ENCODE data around the gene ZNF189. TPM values are rescaled to one million over a fixed set of nuclear protein-coding genes. Genes with fewer than 3 reads are reported as not detected.

The ZNF189 gene
- total RNA-seq, 1 experiment from 2014 or later: 15.8 TPM

DNA sequence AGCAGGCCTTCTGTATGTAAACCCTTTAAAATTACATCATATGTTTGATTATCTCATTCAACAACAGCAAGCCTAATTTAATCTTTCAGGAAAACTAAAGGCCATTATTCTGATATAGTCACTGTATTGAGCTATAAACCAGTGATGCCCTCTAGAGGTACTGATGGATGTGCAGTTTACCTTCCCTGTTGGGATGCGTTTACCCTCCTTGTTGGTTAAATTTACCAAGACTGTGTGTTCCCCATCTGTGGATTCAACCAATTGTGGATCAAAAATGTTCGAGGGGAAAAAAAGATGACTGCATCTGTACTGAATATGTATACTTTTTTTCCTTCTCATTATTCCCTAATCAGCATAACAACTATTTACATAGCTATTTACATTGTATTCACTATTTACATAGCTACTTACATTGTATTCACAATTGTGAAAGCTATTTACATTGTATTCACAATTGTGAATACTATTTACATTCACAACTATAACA is 10.1 kb upstream of the ZNF189 start:
- H3K4me1 Mint-ChIP-seq: peaks cover 18 to 22% of the 10 kb centered on the region in 2 experiments
- TF ChIP-seq, protein P1, sequence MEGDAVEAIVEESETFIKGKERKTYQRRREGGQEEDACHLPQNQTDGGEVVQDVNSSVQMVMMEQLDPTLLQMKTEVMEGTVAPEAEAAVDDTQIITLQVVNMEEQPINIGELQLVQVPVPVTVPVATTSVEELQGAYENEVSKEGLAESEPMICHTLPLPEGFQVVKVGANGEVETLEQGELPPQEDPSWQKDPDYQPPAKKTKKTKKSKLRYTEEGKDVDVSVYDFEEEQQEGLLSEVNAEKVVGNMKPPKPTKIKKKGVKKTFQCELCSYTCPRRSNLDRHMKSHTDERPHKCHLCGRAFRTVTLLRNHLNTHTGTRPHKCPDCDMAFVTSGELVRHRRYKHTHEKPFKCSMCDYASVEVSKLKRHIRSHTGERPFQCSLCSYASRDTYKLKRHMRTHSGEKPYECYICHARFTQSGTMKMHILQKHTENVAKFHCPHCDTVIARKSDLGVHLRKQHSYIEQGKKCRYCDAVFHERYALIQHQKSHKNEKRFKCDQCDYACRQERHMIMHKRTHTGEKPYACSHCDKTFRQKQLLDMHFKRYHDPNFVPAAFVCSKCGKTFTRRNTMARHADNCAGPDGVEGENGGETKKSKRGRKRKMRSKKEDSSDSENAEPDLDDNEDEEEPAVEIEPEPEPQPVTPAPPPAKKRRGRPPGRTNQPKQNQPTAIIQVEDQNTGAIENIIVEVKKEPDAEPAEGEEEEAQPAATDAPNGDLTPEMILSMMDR (conservative IDR thresholded peaks at IDR 0.05): peak; percentile 63
- no peak overlapping the region for H3K4me3 Mint-ChIP-seq
- no peaks in the 10 kb centered on the region for H3K4me1 ChIP-seq (ENCODE audit: insufficient read depth, low read length)
- no peaks in the 10 kb centered on the region for H4K20me1 ChIP-seq (ENCODE audit: control insufficient read depth, insufficient read depth, insufficient read length)
- DNase-seq: no peak
- H4K5ac ChIP-seq (ENCODE audit: insufficient read length, low read depth, low read length): no peak overlapping the region
- H3K23me2 ChIP-seq (ENCODE audit: insufficient read length, low read depth, low read length, poor library complexity, severe bottlenecking): no peaks in the 10 kb centered on the region
- H3K14ac ChIP-seq (ENCODE audit: insufficient read depth, low read length): no peak overlapping the region
- H2BK20ac ChIP-seq (ENCODE audit: low read depth, low read length, poor library complexity, severe bottlenecking): no peak overlapping the region
- H2BK120ac ChIP-seq (ENCODE audit: low read depth, low read length, poor library complexity, severe bottlenecking): no peak overlapping the region
- H2BK12ac ChIP-seq (ENCODE audit: insufficient read length, low read depth, low read length): no peak overlapping the region
- H3K27ac ChIP-seq (ENCODE audit: insufficient read length, low read depth, low read length): no peak overlapping the region
- H3K4ac ChIP-seq (ENCODE audit: low read depth, low read length): no peak overlapping the region
- WGBS (ENCODE audit: extremely low coverage, insufficient read length, low lambda C conversion rate): no CpG with 5 or more reads among the region's 2 CpGs
- H2AFZ ChIP-seq (ENCODE audit: low read length): no peak overlapping the region
- H4K8ac ChIP-seq (replicated peaks; ENCODE audit: insufficient read length, low read depth, low read length): no peak overlapping the region
- H3K79me1 ChIP-seq (ENCODE audit: insufficient read depth, low read depth, low read length, poor library complexity, severe bottlenecking): no peaks in the 10 kb centered on the region
- H3K36me3 Mint-ChIP-seq (ENCODE audit: insufficient read depth in 1 of 3, low read depth in 3 of 3): peaks cover 57 to 76% (median 72%) of the 10 kb centered on the region in 3 experiments
- H4K91ac ChIP-seq (ENCODE audit: insufficient read length, low read depth, low read length): no peak overlapping the region
- no peak overlapping the region for H3K56ac ChIP-seq (ENCODE audit: insufficient read length, low read depth, low read length)
- H3K27ac Mint-ChIP-seq: peak overlapping the region in 1 of 3 experiments; percentile 42; a peak in 2 of 7 replicates
- no peak overlapping the region for H3T11ph ChIP-seq (ENCODE audit: low read length)
- H3K18ac ChIP-seq (ENCODE audit: insufficient read length, low read depth, low read length): no peak overlapping the region
- no peak overlapping the region for H3K23ac ChIP-seq (ENCODE audit: insufficient read length, low read depth, low read length)
- H3K27me3 Mint-ChIP-seq (ENCODE audit: low read depth): no peaks in the 10 kb centered on the region; the same call in 1 of the 2 replicates
- H3K79me2 ChIP-seq (ENCODE audit: insufficient read depth, low read length): peaks cover 10% of the 10 kb centered on the region; the same call in 1 of the 2 replicates
- no peak overlapping the region for H3K4me2 ChIP-seq (ENCODE audit: insufficient read depth, insufficient read length, low read length)
- H2AK5ac ChIP-seq (ENCODE audit: insufficient read length, low read length): no peak overlapping the region
- H3K9ac ChIP-seq (ENCODE audit: extremely low read depth, insufficient read length, low read length): no peak overlapping the region
- H3K9me3 ChIP-seq (ENCODE audit: control insufficient read depth, low read depth, low read length): no peaks in the 10 kb centered on the region
- no peaks in the 10 kb centered on the region for H3K27me3 ChIP-seq (ENCODE audit: insufficient read depth, low read length)
- no peak overlapping the region for H2BK15ac ChIP-seq (ENCODE audit: low read depth, low read length)
- no peak overlapping the region for H2BK5ac ChIP-seq (ENCODE audit: insufficient read length, low read length)
- peaks cover 29 to 38% of the 10 kb centered on the region in 2 experiments for H3K9me3 Mint-ChIP-seq
